IPS DF 19.7 (cell line): ENCODE results near the gene TENT5A.

Experiments
- DNase-seq: peaks from one replicate; pipeline ENCODE4 v3.0.0-alpha.2; 2013; ENCODE audit warnings: low read depth, low spot score

Gene TENT5A

GRCh38 chr6:81713205-81713604 is 39.3 kb downstream of the TENT5A start:
- DNase-seq: no peak

GRCh38 chr6:81708113-81708699 is 44.3 kb downstream of the TENT5A start:
- DNase-seq: peak; percentile 63

GRCh38 chr6:81704700-81705099 is 47.8 kb downstream of the TENT5A start:
- no peak for DNase-seq

- DNase-seq: no peak
Observed at GRCh38 chr6:81700414-81700813, 52.1 kb downstream of the TENT5A start.

GRCh38 chr6:81697559-81697958 is 54.9 kb downstream of the TENT5A start:
- DNase-seq: no peak

- peak; percentile 5 for DNase-seq
Observed at GRCh38 chr6:81696524-81696923, 56.0 kb downstream of the TENT5A start.
